Left forelimb (tissue), 1 donor: ENCODE data around the gene CD320.

Source experiments
- DNase-seq: peaks from one replicate; pipeline ENCODE4 v3.0.0-alpha.2; 2018; ENCODE audit warnings: low spot score

CD320 gene

GRCh38 chr19:8254286-8255001, 53.7 kb downstream of the CD320 start:
- DNase-seq: no peak

DNA sequence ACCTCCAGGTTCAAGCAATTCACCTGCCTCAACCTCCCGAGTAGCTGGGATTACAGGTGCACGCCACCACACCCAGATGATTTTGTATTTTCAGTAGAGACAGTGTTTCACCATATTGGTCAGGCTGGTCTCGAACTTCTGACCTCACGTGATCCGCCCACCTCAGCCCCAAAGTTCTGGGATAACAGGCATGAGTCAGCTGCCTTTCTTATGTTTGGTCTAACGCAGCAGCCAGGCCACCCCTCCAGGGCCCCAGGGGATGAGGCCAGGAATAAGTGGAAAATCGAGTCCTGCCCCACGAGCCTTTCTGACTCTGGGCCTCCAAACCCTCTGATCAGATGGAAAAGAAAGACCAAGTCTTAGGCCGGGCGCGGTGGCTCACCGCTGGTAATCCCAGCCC, 54.5 kb downstream of the CD320 start:
- no peak for DNase-seq

DNA sequence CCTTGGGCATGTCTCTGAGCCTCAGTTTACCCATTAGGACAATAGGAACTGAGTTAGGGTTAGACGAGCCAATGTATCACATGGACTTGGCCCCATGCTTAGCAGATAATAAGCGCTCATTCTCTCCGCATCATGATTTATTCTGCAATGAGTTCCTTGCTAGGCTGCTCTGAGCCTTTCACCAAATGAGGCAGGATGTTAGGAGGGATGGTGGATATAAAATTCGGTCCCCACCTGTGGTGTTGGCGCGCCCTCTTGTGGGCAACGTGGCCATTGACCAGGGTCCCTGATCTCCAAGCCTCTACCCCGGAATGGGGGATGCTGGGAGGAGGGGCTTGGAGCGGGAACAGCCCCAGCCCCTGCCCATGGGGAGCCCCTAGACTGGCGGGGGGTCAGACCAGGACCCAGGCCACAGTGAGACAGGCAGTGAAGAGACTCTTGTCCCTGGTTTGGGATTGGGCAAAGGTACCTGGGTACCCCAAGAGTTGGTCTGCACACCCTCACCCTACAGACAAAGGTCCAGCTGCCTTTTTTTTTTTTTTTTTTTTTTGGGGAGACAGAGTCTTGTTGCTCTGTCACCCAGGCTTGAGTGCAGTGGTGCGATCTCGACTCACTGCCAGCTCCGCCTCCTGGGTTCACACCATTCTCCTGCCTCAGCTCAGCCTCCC, 55.1 kb downstream of the CD320 start:
- DNase-seq: peak; percentile 89
